Choroid plexus epithelial cell (primary cell): ENCODE results near the gene PPAN.

Experiments used
- DNase-seq: peaks from one replicate; pipeline ENCODE4 v3.0.0-alpha.2; 2010; ENCODE audit warnings: low read depth
- H3K4me3 ChIP-seq: 2 replicates; pipeline ENCODE4 v1.5.1; 2011; ENCODE audit warnings: low read depth, mild to moderate bottlenecking, control low read depth, low read length, moderate library complexity
- CTCF ChIP-seq: conservative IDR thresholded peaks from 2 replicates; pipeline ENCODE4 v1.5.1; 2011; ENCODE audit warnings: low read depth, mild to moderate bottlenecking, control low read depth, inconsistent platforms, low read length, moderate library complexity

PPAN gene

GRCh38 chr19:10141973-10142372 is 35.8 kb downstream of the PPAN start:
- no peak overlapping the region for H3K4me3 ChIP-seq
- no peak for TF ChIP-seq CTCF

DNA sequence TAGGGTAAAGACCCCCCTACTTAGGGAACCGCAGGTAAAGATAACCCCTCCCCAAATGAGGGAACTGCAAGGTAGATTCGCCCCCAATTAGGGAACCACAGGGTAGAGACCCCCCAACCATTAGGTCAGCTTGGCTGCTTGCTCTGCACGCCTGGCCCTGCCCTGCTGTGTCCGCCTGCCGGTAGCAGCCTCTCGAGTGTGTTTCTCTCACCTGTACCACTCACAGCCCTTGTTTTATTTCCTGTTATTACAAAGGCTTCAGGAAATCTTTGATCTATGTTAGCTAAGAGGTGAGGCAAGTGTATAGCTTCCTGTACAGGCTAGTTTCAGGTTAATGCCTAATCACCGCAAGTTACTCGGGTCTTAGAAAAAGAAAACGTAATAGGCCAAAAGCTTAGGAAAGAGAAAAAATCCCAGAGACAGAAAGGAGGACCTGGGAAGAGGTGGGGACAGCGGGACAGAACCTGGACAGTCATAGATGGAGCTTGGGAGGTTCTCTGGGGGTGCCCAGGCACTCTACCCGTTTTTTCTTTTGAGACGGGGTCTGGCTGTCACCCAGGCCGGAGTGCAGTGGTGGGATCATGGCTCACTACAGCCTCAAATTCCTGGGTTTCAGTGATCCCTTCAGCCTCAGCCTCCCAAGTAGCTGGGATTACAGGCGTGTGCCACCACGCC is 36.7 kb downstream of the PPAN start:
- DNase-seq, result no peak
- TF ChIP-seq CTCF, result no peak
- no peak overlapping the region for H3K4me3 ChIP-seq

More at GRCh38 chr19:10141973-10142372, 35.8 kb downstream of the PPAN start:
- DNase-seq, result no peak

DNA sequence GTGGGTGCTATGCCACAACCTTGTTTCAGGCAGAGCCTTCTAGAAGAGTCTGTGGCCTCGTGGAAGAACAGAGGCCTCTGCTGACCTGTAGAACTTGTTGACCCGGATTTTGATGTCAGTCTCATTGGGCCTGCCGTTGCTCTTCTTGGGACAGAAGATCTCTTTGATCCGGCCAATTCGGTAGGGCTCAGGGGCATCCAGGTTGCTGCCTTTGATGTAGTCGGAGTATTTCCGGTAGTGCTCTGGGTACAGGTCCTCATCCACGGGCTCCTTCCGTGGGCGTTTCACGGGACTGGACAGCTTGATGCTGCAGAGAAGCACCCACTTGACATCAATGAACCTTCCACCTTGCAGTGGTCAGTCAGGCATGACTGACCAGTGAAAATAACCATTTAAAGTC is 37.5 kb downstream of the PPAN start:
- no peak for DNase-seq

DNA sequence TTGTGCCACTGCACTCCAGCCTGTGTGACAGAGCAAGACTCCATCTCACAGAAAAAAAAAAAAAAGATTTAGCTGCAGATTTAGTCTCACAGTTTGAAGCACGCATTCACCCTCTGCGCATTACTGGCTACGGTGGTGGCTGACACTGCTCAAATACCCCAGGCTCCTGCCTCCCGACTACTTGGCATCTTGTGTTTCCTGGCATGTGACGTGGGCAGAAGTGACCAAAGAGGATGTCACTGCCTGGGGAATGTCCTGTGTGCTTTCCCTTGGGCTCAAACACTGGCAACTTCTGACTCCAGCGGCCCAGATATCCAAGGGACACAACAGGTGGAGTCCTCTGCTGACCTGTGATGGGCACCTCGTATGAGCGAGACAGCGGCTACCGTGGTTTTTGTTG is 38.2 kb downstream of the PPAN start:
- no peak overlapping the region for H3K4me3 ChIP-seq
- no peak for TF ChIP-seq CTCF
- DNase-seq, result no peak

More for the DNA sequence above, 37.5 kb downstream of the PPAN start:
- no peak overlapping the region for H3K4me3 ChIP-seq
- no peak for TF ChIP-seq CTCF

- no peak overlapping the region for H3K4me3 ChIP-seq
- TF ChIP-seq CTCF, result no peak
- DNase-seq, result no peak
Observed at GRCh38 chr19:10145031-10145430, 38.9 kb downstream of the PPAN start.

- TF ChIP-seq CTCF, result no peak
- no peak overlapping the region for H3K4me3 ChIP-seq
- DNase-seq, result no peak
Observed at GRCh38 chr19:10146142-10146541, 40.0 kb downstream of the PPAN start.

GRCh38 chr19:10149427-10149826 is 43.3 kb downstream of the PPAN start:
- TF ChIP-seq CTCF, result no peak
- DNase-seq, result no peak
- no peak overlapping the region for H3K4me3 ChIP-seq
